Measurements from ENCODE around the gene KIF23.

Gene KIF23

GRCh38 chr15:69385831-69386230 lies 28.3 kb upstream of the KIF23 start:
- Histone ChIP-seq H3K4me3 (ENCODE audit: low read depth, low read length) (no peak overlapping the region), H3K27me3 (ENCODE audit: insufficient read depth, low read depth, severe bottlenecking) (no peaks in the 10 kb centered on the region), H3K27ac (no peak overlapping the region), H3K36me3 (no peaks in the 10 kb centered on the region), H3K9me3 (ENCODE audit: severe bottlenecking) (no peaks in the 10 kb centered on the region)
- no peak for TF ChIP-seq CTCF (IDR thresholded peaks at IDR 0.05; ENCODE audit: low read depth, low read length)
- DNase-seq: no peak

GRCh38 chr15:69386284-69386683 lies 27.9 kb upstream of the KIF23 start:
- H3K4me3 ChIP-seq (ENCODE audit: low read depth, low read length): no peak overlapping the region
- H3K27me3 ChIP-seq (ENCODE audit: insufficient read depth, low read depth, severe bottlenecking): no peaks in the 10 kb centered on the region
- H3K36me3 ChIP-seq: no peaks in the 10 kb centered on the region
- TF ChIP-seq CTCF (IDR thresholded peaks at IDR 0.05; ENCODE audit: low read depth, low read length): no peak
- no peaks in the 10 kb centered on the region for H3K9me3 ChIP-seq (ENCODE audit: severe bottlenecking)
- no peak for DNase-seq
- no peak overlapping the region for H3K27ac ChIP-seq

GRCh38 chr15:69388260-69388705 lies 25.9 kb upstream of the KIF23 start:
- no peak overlapping the region for H3K4me3 ChIP-seq (ENCODE audit: low read depth, low read length)
- no peaks in the 10 kb centered on the region for H3K27me3 ChIP-seq (ENCODE audit: insufficient read depth, low read depth, severe bottlenecking)
- no peaks in the 10 kb centered on the region for H3K9me3 ChIP-seq (ENCODE audit: severe bottlenecking)
- H3K27ac ChIP-seq: no peak overlapping the region
- DNase-seq: no peak
- no peak for TF ChIP-seq CTCF (IDR thresholded peaks at IDR 0.05; ENCODE audit: low read depth, low read length)
- H3K36me3 ChIP-seq: no peaks in the 10 kb centered on the region

- DNase-seq: no peak
- TF ChIP-seq CTCF (IDR thresholded peaks at IDR 0.05; ENCODE audit: low read depth, low read length): no peak
- no peak overlapping the region for H3K27ac ChIP-seq
- no peaks in the 10 kb centered on the region for H3K36me3 ChIP-seq
- no peaks in the 10 kb centered on the region for H3K27me3 ChIP-seq (ENCODE audit: insufficient read depth, low read depth, severe bottlenecking)
- no peaks in the 10 kb centered on the region for H3K9me3 ChIP-seq (ENCODE audit: severe bottlenecking)
- H3K4me3 ChIP-seq (ENCODE audit: low read depth, low read length): no peak overlapping the region
These were observed 24.7 kb upstream of the KIF23 start for GRCh38 chr15:69389426-69389825.

- TF ChIP-seq CTCF (IDR thresholded peaks at IDR 0.05; ENCODE audit: low read depth, low read length): no peak
- Histone ChIP-seq H3K36me3 (no peaks in the 10 kb centered on the region), H3K27ac (no peak overlapping the region), H3K27me3 (ENCODE audit: insufficient read depth, low read depth, severe bottlenecking) (no peaks in the 10 kb centered on the region), H3K9me3 (ENCODE audit: severe bottlenecking) (no peaks in the 10 kb centered on the region), H3K4me3 (ENCODE audit: low read depth, low read length) (no peak overlapping the region)
- DNase-seq: no peak
These were observed 23.6 kb upstream of the KIF23 start for GRCh38 chr15:69390575-69390974.

GRCh38 chr15:69391046-69391757 lies 22.9 kb upstream of the KIF23 start:
- TF ChIP-seq CTCF (IDR thresholded peaks at IDR 0.05; ENCODE audit: low read depth, low read length): no peak
- Histone ChIP-seq H3K4me3 (ENCODE audit: low read depth, low read length) (no peak overlapping the region), H3K27ac (no peak overlapping the region), H3K36me3 (no peaks in the 10 kb centered on the region), H3K27me3 (ENCODE audit: insufficient read depth, low read depth, severe bottlenecking) (no peaks in the 10 kb centered on the region), H3K9me3 (ENCODE audit: severe bottlenecking) (no peaks in the 10 kb centered on the region)
- no peak for DNase-seq

Measured in WERI-Rb-1 (cell line).